Subcutaneous adipose tissue (tissue), 4 donors: Measurements from ENCODE around the gene FHAD1. TPM values are rescaled to one million over a fixed set of nuclear protein-coding genes. Genes with fewer than 3 reads are reported as not detected.

Source experiments
- CTCF ChIP-seq: fragments of 450-650 bp; IDR thresholded peaks from one replicate; pipeline ENCODE4 v1.5.1; 2016; ENCODE audit warnings: low read depth, mild to moderate bottlenecking, control low read depth, antibody characterized with exemption, moderate library complexity
- total RNA-seq, 4 donors: library from RNA; depleted of rRNA; stranded (reverse); fragments of >200 nt; gene quantifications; one replicate each; pipeline ENCODE4 v1.1.0, GENCODE V29; 2016

Gene FHAD1
- total RNA-seq, 4 donors from 2014 or later = 1.1 to 1.7 TPM; not detected in 2

- TF ChIP-seq CTCF = no peak
Measured at GRCh38 chr1:15358565-15359133, 111.6 kb downstream of the FHAD1 start.

- TF ChIP-seq CTCF = no peak
Measured at GRCh38 chr1:15360700-15361099, 113.7 kb downstream of the FHAD1 start.

- TF ChIP-seq CTCF = no peak
Measured at GRCh38 chr1:15362096-15362736, 115.2 kb downstream of the FHAD1 start.

GRCh38 chr1:15362737-15363128, 115.7 kb downstream of the FHAD1 start:
- TF ChIP-seq CTCF = no peak

- TF ChIP-seq CTCF = no peak
Measured at GRCh38 chr1:15364740-15365139, 117.7 kb downstream of the FHAD1 start.

- no peak for TF ChIP-seq CTCF
Measured at GRCh38 chr1:15368888-15369287, 121.9 kb downstream of the FHAD1 start.

GRCh38 chr1:15370268-15370667, 123.2 kb downstream of the FHAD1 start:
- no peak for TF ChIP-seq CTCF
